IPS-NIHi11 (cell line): ENCODE data around the gene RAB10.

Source experiments
- DNase-seq: peaks from one replicate; pipeline ENCODE4 v3.0.0; 2012; ENCODE audit warnings: mixed read lengths, low spot score

RAB10 gene

DNA sequence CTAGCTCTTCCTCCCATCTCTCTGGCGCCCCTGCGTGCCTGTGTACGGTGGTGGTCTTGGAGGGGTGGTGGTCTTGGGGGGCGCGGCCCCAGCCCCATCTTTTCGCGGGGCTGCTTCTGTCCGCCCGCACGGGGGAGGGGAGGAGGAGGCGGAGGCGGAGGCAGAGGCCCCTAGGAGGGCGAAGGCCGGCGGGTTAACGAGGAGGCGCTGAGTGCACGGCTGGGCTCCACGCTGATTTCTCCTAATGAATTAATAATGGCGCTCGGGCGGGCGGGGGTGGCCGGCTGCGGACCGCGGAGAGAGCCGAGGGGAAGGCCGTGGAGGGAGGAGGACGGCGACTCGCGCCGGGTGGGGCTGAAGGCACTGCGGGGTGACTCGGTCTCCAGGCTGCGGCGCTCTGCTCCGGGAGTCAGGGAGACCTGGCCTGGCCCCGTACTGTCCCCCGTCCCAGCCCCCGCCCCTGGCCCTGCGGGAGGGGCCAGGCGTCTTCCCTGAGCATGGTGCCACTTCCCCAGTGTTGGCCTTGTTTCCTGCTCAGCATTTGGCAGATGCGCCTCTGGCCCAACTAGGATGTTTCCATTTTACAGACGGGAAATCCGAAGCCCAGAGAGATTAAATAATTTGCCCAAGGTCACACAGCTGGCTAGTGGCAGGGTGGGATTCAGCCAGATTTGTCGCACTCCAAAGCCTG lies 145.0 kb downstream of the RAB10 start:
- peak; percentile 60 for DNase-seq

DNA sequence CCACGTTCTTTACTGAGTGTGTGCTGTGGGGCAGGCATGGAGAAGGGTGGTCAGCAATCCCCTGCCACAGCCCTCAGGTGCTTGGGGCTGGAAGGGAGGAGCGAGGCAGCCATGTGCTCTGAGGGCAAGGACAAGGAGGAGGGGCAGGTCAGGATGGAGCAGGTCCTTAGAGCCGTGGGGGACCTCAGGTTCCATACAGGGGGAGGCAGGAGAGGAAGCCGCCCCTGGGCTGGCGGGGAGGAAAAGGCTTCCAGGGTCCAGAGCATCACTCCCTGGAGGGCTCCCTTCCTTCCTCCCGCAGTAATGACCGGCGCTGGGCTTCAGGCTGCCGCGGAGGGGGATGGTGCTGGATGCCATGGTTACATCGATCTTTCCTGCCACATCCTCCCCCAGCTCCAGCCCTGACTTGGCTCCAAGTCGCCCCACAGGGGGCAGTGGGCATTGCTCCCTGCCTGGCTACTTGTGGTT lies 145.6 kb downstream of the RAB10 start:
- DNase-seq: peak; percentile 64

DNA sequence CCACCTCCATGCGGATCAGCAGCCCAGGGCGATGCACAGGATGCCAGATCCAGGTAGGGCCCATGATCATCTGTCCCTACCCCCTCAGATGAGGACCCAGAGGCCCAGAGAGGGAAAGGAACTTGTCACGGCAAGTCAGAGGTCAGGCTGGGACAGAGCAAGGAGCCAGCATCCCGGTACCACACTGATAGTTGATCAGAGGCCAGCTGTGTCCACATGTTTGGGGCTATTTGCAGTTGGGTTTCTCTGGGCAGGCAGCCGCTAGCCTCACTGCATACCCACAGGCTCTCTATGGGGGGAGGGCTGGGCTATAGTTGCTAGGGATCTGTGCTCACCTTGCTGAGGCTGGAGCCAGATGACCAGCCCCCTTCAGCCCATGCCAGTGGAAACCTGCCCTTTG lies 148.6 kb downstream of the RAB10 start:
- no peak for DNase-seq

DNA sequence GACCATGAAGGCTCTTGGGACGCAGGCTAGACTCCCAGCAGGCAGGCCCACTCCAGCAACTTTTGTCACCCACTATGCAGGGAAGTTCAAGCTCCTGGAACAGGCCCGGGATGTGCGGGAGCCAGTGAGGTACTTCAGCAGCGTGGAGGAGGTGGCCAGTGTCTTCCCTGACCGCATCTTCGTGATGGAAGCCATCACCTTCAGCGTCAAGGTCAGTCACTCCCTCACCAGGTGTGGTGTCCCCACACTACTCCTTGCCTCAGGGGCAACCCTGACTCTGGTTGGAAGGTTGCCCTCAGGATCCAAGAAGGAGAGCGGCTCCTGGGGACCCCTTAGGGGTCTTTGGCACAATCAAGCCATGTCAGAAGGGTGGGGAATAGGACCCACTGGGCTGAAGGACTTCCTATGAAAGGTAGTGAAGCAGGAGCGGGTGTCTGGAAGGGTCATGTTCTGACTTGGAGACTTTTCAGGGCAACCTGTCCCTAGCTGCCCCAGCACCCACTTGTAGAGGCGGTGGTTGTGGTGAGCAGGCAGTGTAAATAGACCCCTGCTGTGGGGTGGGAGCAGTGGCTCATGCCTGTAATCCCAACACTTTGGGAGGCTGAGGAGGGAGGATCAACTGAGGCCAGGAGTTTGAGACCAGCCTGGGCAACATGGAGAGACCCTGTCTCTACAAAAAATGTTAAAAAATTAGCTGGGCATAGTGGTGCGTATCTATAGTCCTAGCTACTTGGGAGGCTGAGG lies 149.2 kb downstream of the RAB10 start:
- no peak for DNase-seq

DNA sequence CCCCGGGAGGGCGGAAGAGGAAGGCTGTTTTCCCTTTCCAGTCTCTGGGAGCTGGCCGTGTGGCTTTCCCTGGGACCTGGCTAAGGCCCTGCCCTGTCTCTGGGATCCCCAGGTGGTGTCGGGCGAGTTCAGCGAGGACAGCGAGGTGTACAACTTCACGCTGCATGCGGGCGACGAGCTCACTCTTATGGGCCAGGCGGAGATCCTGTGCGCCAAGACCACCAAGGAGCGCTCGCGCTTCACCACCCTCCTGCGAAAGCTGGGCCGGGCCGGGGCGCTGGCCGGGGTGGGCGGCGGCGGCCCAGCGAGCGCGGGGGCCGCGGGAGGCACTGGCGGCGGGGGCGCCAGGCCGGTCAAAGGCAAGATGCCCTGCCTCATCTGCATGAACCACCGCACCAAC lies 150.2 kb downstream of the RAB10 start:
- no peak for DNase-seq

DNA sequence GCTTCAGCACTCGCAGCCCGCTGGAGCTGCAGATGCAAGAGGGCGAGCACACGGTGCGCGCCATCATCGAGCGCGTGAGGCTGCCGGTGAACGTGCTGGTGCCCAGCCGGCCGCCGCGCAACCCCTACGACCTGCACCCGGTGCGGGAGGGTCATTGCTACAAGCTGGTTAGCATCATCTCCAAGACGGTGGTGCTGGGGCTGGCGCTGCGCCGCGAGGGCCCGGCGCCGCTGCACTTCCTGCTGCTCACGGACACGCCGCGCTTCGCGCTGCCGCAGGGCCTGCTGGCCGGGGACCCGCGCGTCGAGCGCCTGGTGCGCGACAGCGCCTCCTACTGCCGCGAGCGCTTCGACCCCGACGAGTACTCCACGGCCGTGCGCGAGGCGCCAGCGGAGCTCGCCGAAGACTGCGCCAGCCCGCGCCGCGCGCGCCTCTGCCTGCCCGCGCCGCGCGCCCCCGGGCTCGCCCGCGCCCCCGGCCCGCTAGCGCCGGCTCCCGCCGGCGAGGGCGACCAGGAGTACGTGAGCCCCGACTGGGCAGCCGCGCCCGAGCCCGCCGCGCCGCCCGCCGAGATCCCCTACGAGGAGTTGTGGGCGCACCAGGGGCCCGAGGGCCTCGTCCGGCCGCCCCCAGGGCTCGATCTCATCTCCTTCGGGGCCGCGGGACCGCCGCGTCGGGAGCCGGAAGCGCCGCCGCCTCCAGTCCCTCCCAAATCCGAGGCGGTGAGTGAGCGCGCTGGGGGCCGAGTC lies 150.8 kb downstream of the RAB10 start:
- peak; percentile 93 for DNase-seq

DNA sequence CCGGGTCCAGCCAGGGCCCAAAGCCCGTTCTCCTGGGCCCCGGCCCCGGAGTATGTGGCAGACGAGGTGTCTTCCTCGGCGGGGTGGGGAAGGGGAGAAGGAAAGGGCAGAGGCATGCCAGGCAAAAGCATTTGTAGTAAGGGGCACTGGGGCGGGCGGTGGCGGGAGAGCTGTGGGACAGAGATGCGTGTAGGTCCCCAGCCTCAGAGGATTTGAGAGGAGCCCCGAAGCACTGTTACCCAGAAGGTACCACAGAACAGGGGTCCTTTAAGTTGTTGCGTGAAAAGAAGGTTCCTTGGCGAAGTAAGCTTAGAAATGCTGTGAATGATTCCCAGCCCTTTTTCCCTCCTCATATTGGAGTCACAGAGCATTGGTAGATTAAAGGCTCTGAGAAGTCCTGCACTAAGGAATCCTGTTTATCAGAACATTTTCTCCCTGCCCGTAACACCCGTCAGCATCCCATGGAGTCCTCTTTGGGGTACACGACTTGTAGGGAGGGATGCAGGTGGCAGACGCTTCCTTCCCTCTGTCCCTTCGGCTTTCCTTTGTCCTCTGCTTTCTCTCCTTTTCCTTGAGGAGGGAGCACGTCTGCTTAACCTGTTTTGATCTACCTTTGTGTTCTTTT lies 151.5 kb downstream of the RAB10 start:
- no peak for DNase-seq

DNA sequence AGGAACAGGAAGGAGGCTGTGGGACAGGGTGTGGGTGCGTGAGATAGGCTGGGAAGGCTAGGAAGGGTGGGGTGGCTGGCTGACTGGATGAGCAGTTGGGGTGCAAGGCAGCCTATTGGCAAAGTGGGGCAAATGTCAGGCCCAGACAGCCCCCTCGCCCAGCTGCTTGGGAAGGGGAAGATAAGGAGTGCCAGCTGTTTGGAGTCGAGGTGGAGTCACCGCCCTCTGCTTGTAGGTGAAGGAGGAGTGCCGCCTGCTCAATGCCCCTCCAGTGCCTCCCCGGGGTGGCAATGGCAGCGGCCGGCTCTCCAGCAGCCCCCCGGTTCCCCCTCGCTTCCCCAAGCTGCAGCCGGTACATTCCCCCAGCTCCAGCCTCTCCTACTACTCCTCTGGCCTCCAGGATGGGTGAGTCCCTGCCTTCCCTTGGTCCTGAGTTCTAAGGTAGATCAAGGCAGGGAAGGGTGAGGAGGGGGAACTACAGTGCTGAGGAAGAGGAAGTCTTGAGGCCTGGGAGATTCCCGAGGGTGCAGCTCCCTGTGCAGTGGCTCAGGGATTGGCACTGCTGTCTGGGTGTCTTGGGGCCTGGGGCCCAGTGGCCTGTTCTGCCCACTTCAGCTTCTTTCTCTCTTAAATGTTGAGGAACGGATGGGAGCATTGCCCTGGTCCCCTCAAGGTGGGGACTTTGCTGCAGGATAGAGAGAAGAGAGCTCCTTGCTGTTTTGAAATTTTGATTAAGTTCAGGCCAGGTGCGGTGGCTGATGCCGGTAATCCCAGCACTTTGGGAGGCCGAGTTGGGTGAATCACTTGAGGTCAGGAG lies 152.3 kb downstream of the RAB10 start:
- DNase-seq: no peak
